Effector memory CD4-positive, alpha-beta T cell (primary cell): ENCODE data around the gene CREB3L2.
A peak's percentile ranks its signal among the peaks of the same experiment; 100 is the strongest.
"Not testable (repeated sequence)": the region's sequence is repeated elsewhere in the genome, so short reads cannot be mapped to it uniquely, and the experiment has no call there.

Source experiments
- DNase-seq, 3 donors: peaks; one replicate each; pipeline ENCODE4 v3.0.0-alpha.2; 2020
- H3K27ac ChIP-seq: 2 replicates; pipeline ENCODE4 v1.7.0; 2013; ENCODE audit warnings: mild to moderate bottlenecking, low read length, moderate library complexity; ENCODE audit not compliant: insufficient read depth, poor library complexity, severe bottlenecking
- H3K27me3 ChIP-seq: replicated peaks from 2 replicates; pipeline ENCODE4 v1.7.0; 2013; ENCODE audit warnings: mild to moderate bottlenecking, low read length; ENCODE audit not compliant: insufficient read depth, control insufficient read depth, poor library complexity, severe bottlenecking
- H3K36me3 ChIP-seq: 2 replicates; pipeline ENCODE4 v1.7.0; 2013; ENCODE audit warnings: mild to moderate bottlenecking, low read length, moderate library complexity; ENCODE audit not compliant: control insufficient read depth, insufficient read depth
- H3K4me1 ChIP-seq: 2 replicates; pipeline ENCODE4 v1.7.0; 2013; ENCODE audit warnings: low read length, mild to moderate bottlenecking; ENCODE audit not compliant: control insufficient read depth, insufficient read depth, poor library complexity, severe bottlenecking
- H3K4me3 ChIP-seq: 2 replicates; pipeline ENCODE4 v1.7.0; 2013; ENCODE audit warnings: low read length, low read depth, mild to moderate bottlenecking; ENCODE audit not compliant: insufficient read depth, poor library complexity, severe bottlenecking
- H3K9me3 ChIP-seq: 2 replicates; pipeline ENCODE4 v1.7.0; 2013; ENCODE audit warnings: mild to moderate bottlenecking, low read length, moderate library complexity; ENCODE audit not compliant: control insufficient read depth

Gene CREB3L2

DNA sequence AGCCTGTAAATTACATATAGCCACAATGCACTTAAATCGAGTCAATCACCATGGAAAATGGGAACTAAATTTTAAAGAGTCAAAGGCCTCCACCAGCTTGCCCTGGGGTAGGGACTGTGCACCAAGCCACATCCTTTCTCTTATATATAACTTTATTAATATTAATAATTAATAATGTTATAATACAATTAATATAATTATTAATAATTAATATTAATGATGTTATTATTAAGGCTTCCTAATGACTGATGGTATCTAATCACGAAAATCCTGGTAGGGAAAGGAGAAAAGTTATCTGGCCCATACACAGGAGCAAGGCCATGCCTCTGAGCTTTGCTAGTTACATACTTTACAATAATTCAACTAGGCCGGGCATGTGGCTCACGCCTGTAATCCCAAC, 87.9 kb downstream of the CREB3L2 start:
- DNase-seq: no peak
- Histone ChIP-seq H3K27me3 (no peaks in the 10 kb centered on the region), H3K9me3 (no peaks in the 10 kb centered on the region), H3K4me3 (no peak overlapping the region), H3K36me3 (peaks cover 39% of the 10 kb centered on the region), H3K27ac (no peak overlapping the region), H3K4me1 (no peaks in the 10 kb centered on the region)

DNA sequence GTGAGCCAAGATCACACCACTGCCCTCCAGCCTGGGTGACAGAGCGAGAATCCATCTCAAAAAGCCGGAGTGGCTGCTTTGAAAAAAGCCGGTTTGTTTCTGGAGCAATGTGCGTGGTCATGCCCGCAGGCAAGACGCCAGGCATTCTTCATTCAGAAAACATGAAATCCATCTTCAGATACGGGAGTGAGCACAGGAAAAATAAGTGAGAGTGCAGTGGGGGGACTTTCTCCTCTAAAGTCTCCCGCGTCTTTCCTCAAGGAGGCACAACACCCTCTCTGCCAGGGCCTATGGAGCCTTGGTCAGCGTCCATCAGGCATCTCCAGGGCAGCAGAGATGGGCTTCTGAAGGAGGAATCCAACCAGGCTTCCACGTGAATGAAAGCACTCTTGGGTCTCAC, 92.8 kb downstream of the CREB3L2 start:
- H3K9me3 ChIP-seq: no peaks in the 10 kb centered on the region
- no peak overlapping the region for H3K4me3 ChIP-seq
- H3K36me3 ChIP-seq: peaks cover 48% of the 10 kb centered on the region
- H3K27me3 ChIP-seq: no peaks in the 10 kb centered on the region
- H3K27ac ChIP-seq: no peak overlapping the region
- DNase-seq: no peak
- H3K4me1 ChIP-seq: no peaks in the 10 kb centered on the region

DNA sequence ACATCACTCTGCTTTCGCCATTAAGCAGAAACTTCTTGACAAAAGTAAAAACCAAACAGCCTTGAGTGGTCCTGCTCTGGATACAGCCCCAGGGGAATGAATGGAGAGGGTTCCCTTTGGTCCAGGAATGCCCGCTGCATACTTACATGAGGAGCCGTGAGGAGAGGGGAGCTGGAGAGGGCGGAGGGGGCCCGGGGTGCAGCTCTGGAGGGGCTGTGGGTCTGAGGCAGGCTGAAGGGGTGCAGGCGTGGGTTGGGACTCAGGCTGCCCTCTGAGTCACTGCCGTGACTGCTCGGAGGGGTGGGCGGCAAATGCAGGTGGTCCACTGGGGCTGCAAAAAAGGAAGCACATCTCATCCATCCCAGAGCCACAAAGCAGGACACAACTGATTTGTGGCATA, 93.8 kb downstream of the CREB3L2 start:
- no peak overlapping the region for H3K27ac ChIP-seq
- H3K9me3 ChIP-seq: no peaks in the 10 kb centered on the region
- H3K27me3 ChIP-seq: no peaks in the 10 kb centered on the region
- H3K4me3 ChIP-seq: no peak overlapping the region
- peaks cover 53% of the 10 kb centered on the region for H3K36me3 ChIP-seq
- DNase-seq: no peak
- H3K4me1 ChIP-seq: no peaks in the 10 kb centered on the region

DNA sequence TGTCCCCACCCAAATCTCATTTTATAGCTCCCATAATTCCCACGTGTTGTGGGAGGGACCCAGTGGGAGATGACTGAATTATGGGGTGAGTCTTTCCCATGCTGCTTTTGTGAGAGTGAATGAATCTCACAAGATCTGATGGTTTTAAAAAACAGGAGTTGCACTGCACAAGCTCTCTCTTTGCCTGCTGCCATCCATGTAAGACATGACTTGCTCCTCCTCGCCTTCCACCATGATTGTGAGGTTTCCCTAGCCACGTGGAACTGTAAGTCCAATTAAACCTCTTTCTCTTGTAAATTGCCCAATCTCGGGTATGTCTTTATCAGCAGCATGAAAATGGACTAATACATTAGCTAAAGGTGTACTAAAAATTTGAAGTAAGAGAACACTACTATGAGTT, 95.2 kb downstream of the CREB3L2 start:
- H3K27ac ChIP-seq: not testable (repeated sequence)

DNA sequence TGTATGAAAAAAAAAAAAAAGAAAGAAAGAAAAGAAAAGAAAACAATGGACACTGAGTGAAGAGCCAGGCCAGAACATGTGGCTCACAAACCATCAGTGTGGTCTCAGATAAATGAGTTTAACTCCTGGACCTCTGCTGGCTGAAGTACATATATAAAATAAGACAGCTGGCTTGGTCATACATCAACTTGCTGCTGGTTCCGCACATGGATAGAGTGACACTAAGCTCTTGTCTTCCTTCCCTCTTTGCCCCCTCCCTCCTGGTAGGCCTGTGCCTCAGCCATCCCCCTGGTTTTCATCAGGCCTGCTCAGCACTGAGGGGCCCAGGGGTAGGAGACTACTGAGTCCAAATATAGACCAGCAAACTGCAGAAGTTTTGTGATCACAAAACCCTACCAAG, 97.1 kb downstream of the CREB3L2 start:
- Histone ChIP-seq H3K27me3 (no peaks in the 10 kb centered on the region), H3K4me3 (no peak overlapping the region), H3K27ac (no peak overlapping the region), H3K4me1 (no peaks in the 10 kb centered on the region), H3K36me3 (peaks cover 47% of the 10 kb centered on the region), H3K9me3 (no peaks in the 10 kb centered on the region)
- DNase-seq: no peak

More for the DNA sequence above, 95.2 kb downstream of the CREB3L2 start:
- not testable (repeated sequence) for H3K9me3 ChIP-seq, H3K4me3 ChIP-seq, H3K4me1 ChIP-seq, DNase-seq, H3K27me3 ChIP-seq
- H3K36me3 ChIP-seq: peaks cover 46% of the 10 kb centered on the region

DNA sequence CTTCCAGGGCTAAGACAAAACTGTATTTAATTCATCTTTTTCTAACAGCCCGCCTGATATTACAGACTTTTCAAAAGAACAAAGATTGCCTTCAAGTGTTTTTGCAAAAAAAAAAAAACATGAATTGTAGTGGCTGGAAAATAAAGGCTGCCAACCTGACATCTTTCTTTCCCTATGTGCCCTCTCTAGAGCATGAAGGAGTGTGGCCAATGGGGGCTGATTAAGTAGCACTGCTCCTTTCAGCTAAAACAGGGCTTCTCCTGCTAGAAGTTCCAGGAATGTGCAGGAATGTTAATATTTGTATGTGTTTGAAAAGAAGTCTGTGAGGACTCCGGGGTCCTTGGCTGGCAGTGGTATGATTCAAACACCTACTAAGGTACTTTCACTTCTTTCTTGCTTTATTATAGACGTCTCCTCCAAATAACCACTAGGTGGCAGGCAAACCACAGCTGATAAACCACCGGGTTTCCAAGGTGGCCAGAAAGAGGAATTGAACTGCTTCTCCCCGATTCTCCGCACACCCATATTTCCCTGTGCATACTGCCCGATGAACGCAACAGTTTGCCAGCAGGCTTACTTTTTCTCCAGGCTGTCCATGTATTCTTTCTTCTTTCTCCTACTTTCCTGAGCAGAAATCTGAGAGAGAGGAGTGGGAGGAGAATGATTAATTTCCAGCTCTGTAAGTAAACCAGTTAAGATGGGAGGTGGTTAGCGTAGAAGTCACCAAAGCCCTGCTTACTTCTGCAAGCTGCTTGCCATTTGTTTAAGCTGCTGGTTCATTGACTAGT, 98.3 kb downstream of the CREB3L2 start:
- no peak overlapping the region for H3K27ac ChIP-seq
- peaks cover 40% of the 10 kb centered on the region for H3K36me3 ChIP-seq
- no peak overlapping the region for H3K4me3 ChIP-seq
- H3K4me1 ChIP-seq: peaks cover 4% of the 10 kb centered on the region
- peak; percentile 19 to 52 (median 25) for DNase-seq
- H3K27me3 ChIP-seq: no peaks in the 10 kb centered on the region
- H3K9me3 ChIP-seq: no peaks in the 10 kb centered on the region

DNA sequence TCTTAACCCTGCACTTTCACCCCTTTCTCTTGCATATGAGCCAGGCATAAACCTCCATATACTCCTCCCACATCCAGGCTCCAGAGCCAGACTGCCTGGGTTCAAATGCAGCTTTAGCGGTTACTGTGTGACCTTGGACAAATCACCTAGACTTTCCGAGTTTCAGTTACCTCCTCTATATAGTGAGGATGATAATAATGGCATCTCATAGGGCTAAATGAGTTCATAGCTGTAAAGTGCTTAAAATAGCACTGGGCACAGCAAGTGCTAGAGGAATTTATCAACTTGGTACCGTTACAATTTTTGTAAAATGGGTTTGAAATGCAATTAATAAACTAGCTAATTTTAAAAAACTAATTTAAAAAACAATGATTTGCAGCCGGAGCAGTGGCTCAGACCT, 101.7 kb downstream of the CREB3L2 start:
- Histone ChIP-seq H3K4me3 (no peak overlapping the region), H3K27ac (no peak overlapping the region), H3K9me3 (no peaks in the 10 kb centered on the region), H3K4me1 (peaks cover 4% of the 10 kb centered on the region), H3K27me3 (no peaks in the 10 kb centered on the region), H3K36me3 (peaks cover 33% of the 10 kb centered on the region)
- no peak for DNase-seq

DNA sequence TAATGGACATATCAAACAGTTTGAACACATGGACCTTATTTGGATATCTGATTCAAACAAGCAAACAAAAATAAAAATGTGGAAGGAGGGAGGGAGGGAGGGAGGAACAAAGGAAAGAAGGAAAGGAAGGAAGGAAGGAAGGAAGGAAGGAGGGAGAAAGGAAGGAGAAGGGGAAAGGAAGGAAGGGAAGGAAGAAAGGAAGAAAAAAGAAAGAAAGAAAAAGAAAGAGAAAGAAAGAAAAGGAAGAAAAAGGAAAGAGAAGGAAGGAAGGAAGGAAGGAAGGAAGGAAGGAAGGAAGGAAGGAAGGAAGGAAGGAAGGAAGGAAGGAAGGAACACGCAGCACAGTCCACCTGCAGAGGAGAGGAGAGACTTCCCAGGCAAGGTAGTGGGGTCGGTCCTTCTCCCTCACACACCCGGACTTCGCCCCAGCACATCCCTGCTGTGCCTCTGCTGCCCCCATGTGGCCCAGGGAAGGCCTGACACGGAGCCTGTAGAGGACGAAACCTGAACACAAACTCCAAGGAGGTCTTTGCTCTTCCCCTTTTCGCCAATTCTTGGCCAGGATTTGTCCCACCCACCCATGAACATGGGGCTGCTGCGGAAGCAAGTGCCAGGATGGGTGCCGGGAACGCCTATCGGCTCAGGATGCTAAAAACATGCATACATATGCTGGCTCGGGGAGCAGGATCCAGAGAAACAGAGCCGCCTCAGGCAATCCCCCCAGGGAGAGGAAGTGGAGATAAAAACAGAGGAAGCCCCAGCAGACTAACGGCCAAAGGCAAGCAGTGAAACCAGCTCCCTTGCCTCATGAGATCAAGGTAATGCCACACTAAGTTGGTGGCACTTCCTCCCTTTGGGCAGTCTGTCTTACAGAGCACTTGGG, 102.8 kb downstream of the CREB3L2 start:
- Histone ChIP-seq H3K4me3 (peak overlapping the region; percentile 10), H3K27ac (peak overlapping the region; percentile 7), H3K27me3 (no peaks in the 10 kb centered on the region), H3K36me3 (peaks cover 40% of the 10 kb centered on the region), H3K9me3 (no peaks in the 10 kb centered on the region), H3K4me1 (peaks cover 4% of the 10 kb centered on the region)
- DNase-seq: peak; percentile 40 to 57 (median 46)

DNA sequence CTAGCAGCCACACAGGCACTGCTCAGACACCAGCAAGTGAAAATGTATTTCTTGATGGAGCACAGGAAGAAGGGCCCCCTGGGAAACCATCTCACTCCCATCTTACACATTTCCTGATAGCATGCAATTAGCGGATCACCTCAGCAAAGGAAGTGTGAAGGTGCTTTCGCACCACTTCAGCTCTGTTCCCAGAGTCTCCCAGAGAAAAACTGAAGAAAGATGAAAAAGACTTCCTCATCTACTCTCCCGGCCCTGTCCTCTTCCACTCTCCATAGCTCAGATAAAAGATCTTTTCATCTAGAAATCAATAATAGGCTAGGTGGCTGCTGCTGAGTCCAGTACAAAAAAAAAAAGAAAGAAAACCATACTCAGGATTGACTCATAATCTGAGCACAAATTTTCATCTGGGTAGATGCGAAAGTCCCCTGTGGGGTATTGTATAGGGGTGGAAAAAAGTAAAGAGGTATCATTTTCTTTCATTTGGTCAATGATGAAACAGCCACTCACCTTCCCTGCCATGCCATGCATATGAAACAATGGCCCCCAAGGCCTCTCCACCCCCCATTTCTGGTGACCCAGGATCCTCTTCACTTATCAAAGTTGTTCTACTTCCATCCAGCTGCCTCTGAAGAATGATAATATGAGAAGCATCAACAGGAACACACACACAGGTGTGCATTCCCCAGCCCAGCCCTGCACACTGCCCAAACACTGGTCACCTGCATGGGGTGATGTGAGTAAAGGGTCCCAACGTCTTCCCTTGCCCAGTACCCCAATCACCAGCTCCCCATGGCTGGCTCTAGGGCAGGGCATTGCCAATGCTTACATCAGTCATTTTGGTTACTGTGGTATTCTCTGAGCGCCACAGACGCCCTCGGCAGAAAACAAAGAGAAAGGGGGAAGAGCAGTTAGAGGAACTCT, 106.3 kb downstream of the CREB3L2 start:
- H3K27ac ChIP-seq: no peak overlapping the region
- H3K4me3 ChIP-seq: no peak overlapping the region
- no peak for DNase-seq
- peaks cover 4% of the 10 kb centered on the region for H3K4me1 ChIP-seq
- H3K36me3 ChIP-seq: peaks cover 30% of the 10 kb centered on the region
- H3K27me3 ChIP-seq: no peaks in the 10 kb centered on the region
- no peaks in the 10 kb centered on the region for H3K9me3 ChIP-seq
